K562 (cell line): ENCODE results near the gene CNRIP1. TPM values are rescaled to one million over a fixed set of nuclear protein-coding genes. Genes with fewer than 3 reads are reported as not detected.

Source experiments
- CEBPZ ChIP-seq: fragments of 150-350 bp; IDR thresholded peaks from 2 replicates; pipeline ENCODE4 v1.6.1; 2014; ENCODE audit warnings: low read depth, mild to moderate bottlenecking, low read length, borderline replicate concordance
- CTBP1 ChIP-seq: fragments of 450-650 bp; IDR thresholded peaks from 2 replicates; pipeline ENCODE4 v1.6.1; 2016; ENCODE audit warnings: borderline replicate concordance
- E2F5 ChIP-seq: sonication (generic); formaldehyde crosslinking; IDR thresholded peaks from 2 replicates; pipeline ENCODE4 v1.8.0; 2022; ENCODE audit warnings: mild to moderate bottlenecking, missing genetic modification reagents
- ELK3 ChIP-seq: fragments of 450-650 bp; formaldehyde crosslinking; IDR thresholded peaks from 2 replicates; pipeline ENCODE4 v1.4.0; 2020; ENCODE audit warnings: mild to moderate bottlenecking
- HCFC1 ChIP-seq: IDR thresholded peaks from 2 replicates; pipeline ENCODE4 v1.6.1; 2012; ENCODE audit warnings: low read depth, low read length, improper control_type of control experiment
- HDGF ChIP-seq: fragments of 450-650 bp; IDR thresholded peaks from 2 replicates; pipeline ENCODE4 v1.6.1; 2016
- L3MBTL2 ChIP-seq: fragments of 450-650 bp; IDR thresholded peaks from 2 replicates; pipeline ENCODE4 v1.6.1; 2016; ENCODE audit warnings: mild to moderate bottlenecking, moderate library complexity
- MIER1 ChIP-seq: fragments of 450-650 bp; IDR thresholded peaks from 2 replicates; pipeline ENCODE4 v1.6.1; 2016; ENCODE audit warnings: antibody characterized with exemption, mild to moderate bottlenecking, low read depth
- MLX ChIP-seq, 2 experiments: fragments of 450-650 bp in 1 of 2; sonication (generic) in 1 of 2; formaldehyde crosslinking; conservative IDR thresholded peaks; 2 replicates each; pipeline versions ENCODE4 v1.4.0 to v1.8.1; 2020 to 2022; ENCODE audit warnings: mild to moderate bottlenecking in 1 of 2, missing genetic modification reagents in 1 of 2
- NCOR1 ChIP-seq: fragments of 450-650 bp; IDR thresholded peaks from 2 replicates; pipeline ENCODE4 v1.6.1; 2016; ENCODE audit warnings: mild to moderate bottlenecking, moderate library complexity
- POLR3A ChIP-seq: IDR thresholded peaks from 2 replicates; pipeline ENCODE4 v1.6.1; 2011; ENCODE audit warnings: borderline replicate concordance, mild to moderate bottlenecking, moderate library complexity; ENCODE audit not compliant: insufficient read length, insufficient read depth; ENCODE audit errors: extremely low read depth
- PTRF ChIP-seq: fragments of 450-650 bp; IDR thresholded peaks from 2 replicates; pipeline ENCODE4 v1.6.1; 2016; ENCODE audit warnings: mild to moderate bottlenecking, missing genetic modification characterization, missing compliant biosample characterization
- RBM34 ChIP-seq: fragments of 200-400 bp; formaldehyde crosslinking; IDR thresholded peaks from 2 replicates; pipeline ENCODE4 v1.6.1; 2018; ENCODE audit warnings: low read length, borderline replicate concordance; ENCODE audit not compliant: insufficient read depth
- SIN3B ChIP-seq: fragments of 450-650 bp; IDR thresholded peaks from 2 replicates; pipeline ENCODE4 v1.6.1; 2017; ENCODE audit warnings: low read depth, mild to moderate bottlenecking, moderate library complexity
- SREBF2 ChIP-seq: sonication (generic); formaldehyde crosslinking; IDR thresholded peaks from 2 replicates; pipeline ENCODE4 v1.4.0; 2020; ENCODE audit warnings: mild to moderate bottlenecking, missing genetic modification reagents
- TCF7 ChIP-seq: sonication (generic); IDR thresholded peaks from 2 replicates; pipeline ENCODE4 v1.6.1; 2016; ENCODE audit warnings: antibody characterized with exemption, borderline replicate concordance
- TEAD4 ChIP-seq, 2 experiments: sonication (generic) in 1 of 2; formaldehyde crosslinking in 1 of 2; IDR thresholded peaks; 2 replicates each; pipeline versions ENCODE4 v1.6.1 to v1.8.0; 2012 to 2022; ENCODE audit warnings: borderline replicate concordance in 1 of 2, inconsistent platforms in 1 of 2, low read length in 1 of 2, mild to moderate bottlenecking in 1 of 2, missing genetic modification reagents in 1 of 2
- TFAM ChIP-seq: fragments of 250-450 bp; sonication (Bioruptor Pico); conservative IDR thresholded peaks from 2 replicates; pipeline ENCODE4 v1.5.0; 2021; ENCODE audit warnings: mild to moderate bottlenecking, moderate library complexity
- ZBTB17 ChIP-seq: fragments of 450-650 bp; formaldehyde crosslinking; IDR thresholded peaks from 2 replicates; pipeline ENCODE4 v1.4.0; 2020; ENCODE audit warnings: mild to moderate bottlenecking
- ZC3H11A ChIP-seq: IDR thresholded peaks from 2 replicates; pipeline ENCODE4 v1.6.1; 2012; ENCODE audit warnings: low read depth, low read length, improper control_type of control experiment
- ZNF217 ChIP-seq: sonication (generic); formaldehyde crosslinking; IDR thresholded peaks from 2 replicates; pipeline ENCODE4 v1.8.0; 2022; ENCODE audit warnings: mild to moderate bottlenecking, missing genetic modification reagents
- ZNF282 ChIP-seq: sonication (generic); formaldehyde crosslinking; IDR thresholded peaks from 2 replicates; pipeline ENCODE4 v1.8.1; 2023; ENCODE audit warnings: missing genetic modification reagents
- ZNF347 ChIP-seq: fragments of 450-650 bp; formaldehyde crosslinking; IDR thresholded peaks from 2 replicates; pipeline ENCODE4 v1.4.0; 2020; ENCODE audit warnings: low read depth, mild to moderate bottlenecking, moderate library complexity
- polyA plus RNA-seq, 8 experiments: library from polyadenylated mRNA; depleted of rRNA in 4 of 8; stranded (reverse) in 5 of 8; unstranded in 3 of 8; fragments of >200 nt; fragmentation: Nextera tagmentation in 2 of 8; fragmentation: Illumina TruSeq in 1 of 8; extraction: Ambion mirVana in 2 of 8; extraction: Trizol in 1 of 8; gene quantifications; 2 replicates each; pipeline versions ENCODE4 v1.2.1 to v1.2.3, GENCODE V29; 2011 to 2014; ENCODE audit warnings: inconsistent platforms in 1 of 8, missing spikeins in 1 of 8
- total RNA-seq, 7 experiments: library from RNA; depleted of rRNA in 6 of 7; stranded (reverse); fragments of >200 nt in 6 of 7; fragmentation: Illumina TruSeq in 2 of 7; extraction: Trizol in 2 of 7; gene quantifications; 2 replicates each; pipeline versions ENCODE4 v1.2.1 to v1.2.3, GENCODE V29; 2011 to 2021; ENCODE audit warnings: low replicate concordance in 1 of 7

Gene CNRIP1
- total and polyA plus RNA-seq, 9 of the 15 experiments (the other 6 are each of a cell fraction or from before 2014, with no cell fraction given), result 0.59 to 2.1 (median 1.5) TPM

GRCh38 chr2:68287580-68288441 lies 31.9 kb downstream of the CNRIP1 start (continued):
- TF ChIP-seq MLX (CRISPR knock-in tag; conservative IDR thresholded peaks at IDR 0.05) (no peak), TEAD4 (IDR thresholded peaks at IDR 0.05; ENCODE audit: low read length) (0 out of 2 replicates have a peak, but pooled peaks have one; percentile 5), TEAD4 (CRISPR knock-in tag; IDR thresholded peaks at IDR 0.05; ENCODE audit: borderline replicate concordance) (no peak), TFAM (CRISPR knock-in tag) (no peak), ZNF282 (no peak), E2F5 (CRISPR knock-in tag) (no peak), ZC3H11A (no peak), HCFC1 (no peak), L3MBTL2 (peak; percentile 90), ZBTB17 (0 out of 2 replicates have a peak, but pooled peaks have one; percentile 15), ZNF347 (CRISPR knock-in tag) (no peak), ELK3 (no peak), PTRF (tag) (no peak), SREBF2 (no peak), TCF7 (no peak), CEBPZ (no peak), ZNF217 (CRISPR knock-in tag) (no peak), SIN3B (no peak), NCOR1 (no peak), POLR3A (no peak), HDGF (no peak), MIER1 (no peak), CTBP1 (no peak; the same call in 1 of the 2 replicates), RBM34 (no peak)
